Tibial artery (tissue), 4 donors: ENCODE measurements around the gene CCDC148.

Source experiments
- DNase-seq, 2 donors: peaks; one replicate each; pipeline ENCODE4 v3.0.0-alpha.2; 2019
- H3K27ac ChIP-seq, 2 donors: fragments of 200-600 bp; sonication (generic) in 1 of 2; 1 replicate in 1 of 2; 2 replicates in 1 of 2; pipeline ENCODE4 v1.5.1; 2018 to 2019; ENCODE audit warnings: mild to moderate bottlenecking in 1 of 2
- H3K27me3 ChIP-seq, 2 donors: fragments of 200-600 bp; sonication (generic) in 1 of 2; one replicate each; pipeline versions ENCODE4 v1.5.1 to v1.6.0; 2016 to 2019
- H3K36me3 ChIP-seq, 3 donors: fragments of 200-600 bp; sonication (generic) in 2 of 3; one replicate each; pipeline ENCODE4 v1.5.1; 2016 to 2019; ENCODE audit warnings: mild to moderate bottlenecking in 2 of 3
- H3K4me1 ChIP-seq, 4 donors: fragments of 200-600 bp; sonication (generic) in 2 of 4; 1 replicate in 3 of 4; 2 replicates in 1 of 4; pipeline ENCODE4 v1.5.1; 2016 to 2019
- H3K4me3 ChIP-seq, 2 donors: fragments of 200-600 bp; sonication (generic) in 1 of 2; 1 replicate in 1 of 2; 2 replicates in 1 of 2; pipeline ENCODE4 v1.5.1; 2018 to 2019; ENCODE audit warnings: mild to moderate bottlenecking in 2 of 2
- H3K9me3 ChIP-seq, 3 donors: fragments of 200-600 bp; sonication (generic) in 1 of 3; one replicate each; pipeline ENCODE4 v1.5.1; 2016 to 2019
- intact Hi-C: fragments of 100-400 bp; cut with DNase I; formaldehyde crosslinking; loops from one replicate; pipeline ENCODE4 v1.15.0; 2023; ENCODE audit warnings: low total_unique reads
- TF ChIP-seq, protein P1 (sequence below), 2 experiments: fragments of 200-600 bp in 1 of 2; fragments of 450-650 bp in 1 of 2; IDR thresholded peaks; one replicate each; pipeline ENCODE4 v1.5.1; 2017 to 2019; ENCODE audit warnings: antibody characterized with exemption in 2 of 2, mild to moderate bottlenecking in 1 of 2, moderate library complexity in 1 of 2

Gene CCDC148

DNA sequence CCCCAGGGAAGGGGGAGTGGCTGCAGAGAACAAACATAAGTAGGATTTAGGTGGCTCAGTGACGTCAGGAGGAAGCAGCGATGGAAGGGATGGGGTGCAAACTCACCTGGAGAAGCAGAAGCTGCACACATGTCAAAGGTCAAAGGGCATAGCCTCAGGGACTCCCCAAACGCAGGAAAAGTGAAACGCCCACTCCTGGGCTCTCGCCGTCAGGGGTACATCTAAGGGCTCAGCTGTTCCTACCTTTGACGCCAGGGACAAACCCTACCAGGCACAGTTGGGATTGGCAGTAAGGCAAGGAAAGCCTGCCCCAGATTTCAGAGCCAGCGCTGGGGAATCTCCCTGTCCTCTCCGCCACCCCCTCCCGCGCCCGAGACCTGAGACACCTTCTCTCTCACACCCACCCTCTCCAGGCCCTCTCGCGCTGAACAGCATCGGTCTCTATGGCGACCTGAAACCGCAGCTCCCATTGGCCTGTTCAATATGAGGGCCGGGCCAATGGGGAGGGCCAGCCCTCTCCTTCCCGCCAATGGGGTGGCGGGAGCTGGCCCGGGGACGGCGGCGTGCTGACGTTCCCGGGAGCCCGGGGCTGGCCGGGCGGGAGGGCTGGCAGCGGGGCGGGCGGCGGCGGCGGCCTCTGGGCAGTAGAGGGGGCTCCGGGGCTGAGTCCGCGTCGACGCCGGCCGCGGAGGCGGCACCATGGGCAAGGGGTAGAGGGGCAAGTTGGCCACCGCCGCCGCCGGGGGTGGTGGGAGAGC, at the start of gene CCDC148, which contains the start of gene PKP4:
Gene CCDC148, minus strand, starts transcription at position 445 of the 758 bp plus-strand sequence. Its CDS starts 314 bp downstream, at position 131.
Gene PKP4, plus strand, starts transcription at position 644 of the 758 bp plus-strand sequence. CDS start 76,233 bp downstream, outside the sequence.
- intact Hi-C loops, result no loop called here
- peak within 1 kb of the TSS; percentile 92 to 96 for H3K27ac ChIP-seq
- DNase-seq, result peak; percentile 88 to 93

DNA sequence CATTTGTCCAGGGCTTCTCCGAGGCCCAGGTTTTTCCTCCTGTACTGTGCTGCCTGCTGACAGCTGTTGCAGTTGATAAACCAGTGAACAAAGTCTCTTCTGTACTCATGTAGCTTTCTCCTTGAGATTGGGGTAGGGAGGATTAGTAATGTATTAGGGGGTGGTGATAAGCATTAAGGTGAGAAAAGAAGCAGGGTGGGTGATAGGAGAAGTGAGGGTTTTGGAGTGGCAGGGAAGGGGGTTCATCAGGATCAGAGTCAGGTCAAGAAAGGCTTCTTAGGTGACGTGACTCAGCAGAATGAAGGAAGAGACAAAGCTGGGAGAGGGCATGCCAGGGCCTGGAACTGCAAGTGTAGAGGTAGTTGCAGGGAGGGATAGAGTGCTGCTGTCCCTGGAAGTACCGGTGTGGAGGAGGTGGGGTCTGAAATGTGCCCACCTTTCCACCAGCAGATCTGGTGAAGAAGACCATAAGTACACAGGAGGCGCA, 48.9 kb upstream of the CCDC148 start:
- Histone ChIP-seq H3K27ac (no peak overlapping the region), H3K4me3 (no peak overlapping the region), H3K27me3 (no peaks in the 10 kb centered on the region), H3K4me1 (peaks cover 0 to 30% (median 12%) of the 10 kb centered on the region in 4 donors), H3K36me3 (no peaks in the 10 kb centered on the region), H3K9me3 (no peaks in the 10 kb centered on the region)
- DNase-seq, result no peak
- intact Hi-C loops, result no loop called here
- TF ChIP-seq, protein P1, sequence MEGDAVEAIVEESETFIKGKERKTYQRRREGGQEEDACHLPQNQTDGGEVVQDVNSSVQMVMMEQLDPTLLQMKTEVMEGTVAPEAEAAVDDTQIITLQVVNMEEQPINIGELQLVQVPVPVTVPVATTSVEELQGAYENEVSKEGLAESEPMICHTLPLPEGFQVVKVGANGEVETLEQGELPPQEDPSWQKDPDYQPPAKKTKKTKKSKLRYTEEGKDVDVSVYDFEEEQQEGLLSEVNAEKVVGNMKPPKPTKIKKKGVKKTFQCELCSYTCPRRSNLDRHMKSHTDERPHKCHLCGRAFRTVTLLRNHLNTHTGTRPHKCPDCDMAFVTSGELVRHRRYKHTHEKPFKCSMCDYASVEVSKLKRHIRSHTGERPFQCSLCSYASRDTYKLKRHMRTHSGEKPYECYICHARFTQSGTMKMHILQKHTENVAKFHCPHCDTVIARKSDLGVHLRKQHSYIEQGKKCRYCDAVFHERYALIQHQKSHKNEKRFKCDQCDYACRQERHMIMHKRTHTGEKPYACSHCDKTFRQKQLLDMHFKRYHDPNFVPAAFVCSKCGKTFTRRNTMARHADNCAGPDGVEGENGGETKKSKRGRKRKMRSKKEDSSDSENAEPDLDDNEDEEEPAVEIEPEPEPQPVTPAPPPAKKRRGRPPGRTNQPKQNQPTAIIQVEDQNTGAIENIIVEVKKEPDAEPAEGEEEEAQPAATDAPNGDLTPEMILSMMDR (IDR thresholded peaks at IDR 0.05), result no peak

More for the DNA sequence above, at the start of gene CCDC148, which contains the start of gene PKP4:
- no peaks in the 10 kb centered on the region for H3K27me3 ChIP-seq
- H3K4me1 ChIP-seq, result peaks cover 0 to 20% (median 7%) of the 10 kb centered on the region in 4 donors
- H3K9me3 ChIP-seq, result no peaks in the 10 kb centered on the region
- TF ChIP-seq, protein P1 (IDR thresholded peaks at IDR 0.05), result peak; percentile 5 to 32
- H3K4me3 ChIP-seq, result peak within 1 kb of the TSS; percentile 89 to 95
- no peaks in the 10 kb centered on the region for H3K36me3 ChIP-seq

DNA sequence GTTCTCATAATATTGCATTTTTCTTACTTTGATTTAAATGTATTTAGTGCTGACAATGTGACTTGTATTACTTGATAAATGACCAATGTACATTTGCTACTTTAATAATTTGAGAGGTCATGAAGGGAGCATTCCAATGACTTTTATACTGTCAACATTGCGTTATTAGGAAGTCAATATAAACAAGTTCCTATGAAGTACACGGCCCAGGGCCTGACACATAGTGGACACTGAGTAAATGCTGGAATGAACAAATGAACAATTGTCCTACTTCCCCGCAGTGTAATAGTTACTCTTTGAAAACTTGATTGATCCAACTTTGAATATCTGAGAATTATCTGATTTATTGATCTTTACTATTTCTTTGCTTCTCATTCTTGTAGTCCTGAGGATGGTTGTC, 47.5 kb upstream of the CCDC148 start:
- Histone ChIP-seq H3K9me3 (no peaks in the 10 kb centered on the region), H3K27me3 (no peaks in the 10 kb centered on the region), H3K27ac (no peak overlapping the region), H3K36me3 (no peaks in the 10 kb centered on the region), H3K4me3 (no peak overlapping the region), H3K4me1 (peaks cover 0 to 28% (median 14%) of the 10 kb centered on the region in 4 donors)
- TF ChIP-seq, protein P1 (IDR thresholded peaks at IDR 0.05), result no peak
- DNase-seq, result no peak
- intact Hi-C loops, result no loop called here

DNA sequence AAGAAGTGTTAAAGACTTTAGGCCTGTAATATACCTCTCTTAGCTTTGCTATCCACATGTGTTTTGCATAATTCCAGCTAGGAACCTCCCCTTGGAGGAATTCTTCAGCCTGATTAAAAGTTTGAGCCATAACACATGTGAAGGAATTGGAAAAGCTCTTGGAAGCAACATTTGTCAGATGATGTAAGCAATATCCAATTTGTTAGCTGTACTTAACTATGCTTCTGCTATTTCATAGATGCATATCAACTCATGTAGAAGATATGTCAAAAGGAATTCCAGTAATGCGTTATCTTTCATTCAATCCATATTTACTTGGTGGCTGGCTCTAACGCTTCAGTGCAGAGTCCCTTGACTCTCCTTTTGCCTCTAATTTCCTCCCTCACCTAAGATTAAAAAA, 46.4 kb upstream of the CCDC148 start:
- intact Hi-C loops, result no loop called here
- peaks cover 0 to 28% (median 14%) of the 10 kb centered on the region in 4 donors for H3K4me1 ChIP-seq
- DNase-seq, result no peak
- H3K27ac ChIP-seq, result no peak overlapping the region
- TF ChIP-seq, protein P1 (IDR thresholded peaks at IDR 0.05), result no peak
- H3K36me3 ChIP-seq, result no peaks in the 10 kb centered on the region
- H3K4me3 ChIP-seq, result no peak overlapping the region
- H3K9me3 ChIP-seq, result no peaks in the 10 kb centered on the region
- no peaks in the 10 kb centered on the region for H3K27me3 ChIP-seq

DNA sequence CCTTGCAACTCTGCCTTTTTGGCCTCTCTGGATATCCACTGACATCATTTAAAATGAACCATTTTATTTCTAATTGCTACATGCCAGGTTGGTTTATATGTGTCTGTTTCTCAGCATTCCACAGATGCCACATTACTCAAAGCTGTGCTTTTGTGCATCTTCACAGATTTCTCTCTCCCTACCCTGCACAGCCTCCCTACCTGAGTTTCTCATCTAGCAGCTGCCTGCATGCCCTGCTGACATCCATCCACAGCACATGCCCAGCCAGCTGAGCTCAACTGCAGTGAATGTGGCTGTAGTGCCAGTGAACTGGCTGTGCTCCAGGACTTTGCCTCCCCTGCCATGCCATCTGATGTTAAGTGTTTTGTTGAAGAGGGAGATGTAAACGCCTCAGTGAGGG, 44.7 kb upstream of the CCDC148 start:
- no peak for DNase-seq
- TF ChIP-seq, protein P1 (IDR thresholded peaks at IDR 0.05), result no peak
- Histone ChIP-seq H3K4me1 (peaks cover 0 to 28% (median 10%) of the 10 kb centered on the region in 4 donors), H3K4me3 (no peak overlapping the region), H3K27me3 (no peaks in the 10 kb centered on the region), H3K36me3 (no peaks in the 10 kb centered on the region), H3K9me3 (no peaks in the 10 kb centered on the region), H3K27ac (no peak overlapping the region)
- intact Hi-C loops, result no loop called here
